ENCODE measurements around the gene GASK1B. TPM values are rescaled to one million over a fixed set of nuclear protein-coding genes. Genes with fewer than 3 reads are reported as not detected.
A peak's percentile ranks its signal among the peaks of the same experiment; 100 is the strongest.

Gene GASK1B
- total and polyA plus RNA-seq, 2 of the 13 experiments (the other 11 are each of a cell fraction or from before 2014, with no cell fraction given) = 29.1 to 40.4 TPM

GRCh38 chr4:158170691-158171561 lies 1.9 kb downstream of the GASK1B start (continued):
- TF ChIP-seq, protein P1, sequence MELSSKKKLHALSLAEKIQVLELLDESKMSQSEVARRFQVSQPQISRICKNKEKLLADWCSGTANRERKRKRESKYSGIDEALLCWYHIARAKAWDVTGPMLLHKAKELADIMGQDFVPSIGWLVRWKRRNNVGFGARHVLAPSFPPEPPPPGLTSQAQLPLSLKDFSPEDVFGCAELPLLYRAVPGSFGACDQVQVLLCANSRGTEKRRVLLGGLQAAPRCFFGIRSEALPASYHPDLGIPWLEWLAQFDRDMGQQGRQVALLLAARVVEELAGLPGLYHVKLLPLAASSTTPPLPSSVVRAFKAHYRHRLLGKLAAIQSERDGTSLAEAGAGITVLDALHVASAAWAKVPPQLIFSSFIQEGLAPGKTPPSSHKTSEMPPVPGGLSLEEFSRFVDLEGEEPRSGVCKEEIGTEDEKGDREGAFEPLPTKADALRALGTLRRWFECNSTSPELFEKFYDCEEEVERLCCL (CRISPR knock-in tag; IDR thresholded peaks at IDR 0.05; ENCODE audit: borderline replicate concordance) = no peak
- TF ChIP-seq ZNF570 (CRISPR knock-in tag; IDR thresholded peaks at IDR 0.05; ENCODE audit: borderline replicate concordance) = no peak
- TF ChIP-seq, protein P2, sequence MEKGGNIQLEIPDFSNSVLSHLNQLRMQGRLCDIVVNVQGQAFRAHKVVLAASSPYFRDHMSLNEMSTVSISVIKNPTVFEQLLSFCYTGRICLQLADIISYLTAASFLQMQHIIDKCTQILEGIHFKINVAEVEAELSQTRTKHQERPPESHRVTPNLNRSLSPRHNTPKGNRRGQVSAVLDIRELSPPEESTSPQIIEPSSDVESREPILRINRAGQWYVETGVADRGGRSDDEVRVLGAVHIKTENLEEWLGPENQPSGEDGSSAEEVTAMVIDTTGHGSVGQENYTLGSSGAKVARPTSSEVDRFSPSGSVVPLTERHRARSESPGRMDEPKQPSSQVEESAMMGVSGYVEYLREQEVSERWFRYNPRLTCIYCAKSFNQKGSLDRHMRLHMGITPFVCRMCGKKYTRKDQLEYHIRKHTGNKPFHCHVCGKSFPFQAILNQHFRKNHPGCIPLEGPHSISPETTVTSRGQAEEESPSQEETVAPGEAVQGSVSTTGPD (CRISPR knock-in tag; IDR thresholded peaks at IDR 0.05) = no peak; the same call in 1 of the 2 replicates
- no peak for TF ChIP-seq ZNF550 (CRISPR knock-in tag; IDR thresholded peaks at IDR 0.05; ENCODE audit: borderline replicate concordance)
- no peak for TF ChIP-seq ZFP36 (IDR thresholded peaks at IDR 0.05; ENCODE audit: borderline replicate concordance, low read depth, low read length, partially characterized antibody)
- peak; percentile 0 to 45; a peak in 1 of 4 replicates for TF ChIP-seq POLR2A (IDR thresholded peaks at IDR 0.05; ENCODE audit: insufficient read depth in 1 of 2, low read depth in 2 of 2, low read length in 2 of 2)
- peak; percentile 65; the same call in 1 of the 2 replicates for TF ChIP-seq ZMYM3 (CRISPR knock-in tag; IDR thresholded peaks at IDR 0.05)
- TF ChIP-seq ZKSCAN1 (IDR thresholded peaks at IDR 0.05; ENCODE audit: low read length) = no peak
- no peak for TF ChIP-seq SKI (IDR thresholded peaks at IDR 0.05; ENCODE audit: partially characterized antibody)
- TF ChIP-seq PAXIP1 (CRISPR knock-in tag; conservative IDR thresholded peaks at IDR 0.05) = 0 out of 2 replicates have a peak, but pooled peaks have one; percentile 22
- no peak for TF ChIP-seq RARA (CRISPR knock-in tag; IDR thresholded peaks at IDR 0.05)
- no peak for TF ChIP-seq ISL2 (CRISPR knock-in tag; IDR thresholded peaks at IDR 0.05)
- TF ChIP-seq ERF (CRISPR knock-in tag; IDR thresholded peaks at IDR 0.05) = no peak
- TF ChIP-seq RFXAP (CRISPR knock-in tag; IDR thresholded peaks at IDR 0.05; ENCODE audit: borderline replicate concordance) = no peak
- no peak for TF ChIP-seq KDM4B (CRISPR knock-in tag; IDR thresholded peaks at IDR 0.05)
- TF ChIP-seq ZNF672 (CRISPR knock-in tag; IDR thresholded peaks at IDR 0.05) = no peak
- TF ChIP-seq ZNF780A (CRISPR knock-in tag; IDR thresholded peaks at IDR 0.05) = 0 out of 2 replicates have a peak, but pooled peaks have one; percentile 20
- TF ChIP-seq IRF2 (CRISPR knock-in tag; IDR thresholded peaks at IDR 0.05) = no peak
- TF ChIP-seq EZH2 (conservative IDR thresholded peaks at IDR 0.05; ENCODE audit: low read depth, low read length) = no peak
- TF ChIP-seq DZIP1 (CRISPR knock-in tag; IDR thresholded peaks at IDR 0.05) = peak; percentile 58; the same call in 1 of the 2 replicates
